ENCODE measurements around the gene HMCN2.
A peak's percentile ranks its signal among the peaks of the same experiment; 100 is the strongest.

HMCN2 gene

GRCh38 chr9:130448771-130449603, 183.4 kb downstream of the HMCN2 start:
- Histone ChIP-seq H3K4me2 (ENCODE audit: low read length) (no peak overlapping the region), H3K9ac (ENCODE audit: low read depth, low read length) (no peak overlapping the region), H3K27me3 (ENCODE audit: control insufficient read depth, insufficient read depth, low read length) (no peaks in the 10 kb centered on the region), H3K9me3 (replicated peaks; ENCODE audit: low read length) (no peaks in the 10 kb centered on the region), H3K4me3 (ENCODE audit: low read length) (no peak overlapping the region), H3K36me3 (ENCODE audit: insufficient read depth, low read length) (no peaks in the 10 kb centered on the region), H3K4me1 (ENCODE audit: control insufficient read depth, insufficient read depth, low read length) (peaks cover 59% of the 10 kb centered on the region)

GRCh38 chr9:130450344-130451003, 184.9 kb downstream of the HMCN2 start:
- Histone ChIP-seq H3K27me3 (ENCODE audit: control insufficient read depth, insufficient read depth, low read length) (no peaks in the 10 kb centered on the region), H3K4me1 (ENCODE audit: control insufficient read depth, insufficient read depth, low read length) (peaks cover 52% of the 10 kb centered on the region), H3K4me3 (ENCODE audit: low read length) (no peak overlapping the region), H3K9ac (ENCODE audit: low read depth, low read length) (no peak overlapping the region), H3K36me3 (ENCODE audit: insufficient read depth, low read length) (no peaks in the 10 kb centered on the region), H3K9me3 (replicated peaks; ENCODE audit: low read length) (no peaks in the 10 kb centered on the region), H3K4me2 (ENCODE audit: low read length) (no peak overlapping the region)

GRCh38 chr9:130451004-130451390, 185.4 kb downstream of the HMCN2 start:
- no peaks in the 10 kb centered on the region for H3K27me3 ChIP-seq (ENCODE audit: control insufficient read depth, insufficient read depth, low read length)
- H3K9me3 ChIP-seq (replicated peaks; ENCODE audit: low read length): no peaks in the 10 kb centered on the region
- H3K4me3 ChIP-seq (ENCODE audit: low read length): no peak overlapping the region
- no peak overlapping the region for H3K4me2 ChIP-seq (ENCODE audit: low read length)
- H3K9ac ChIP-seq (ENCODE audit: low read depth, low read length): no peak overlapping the region
- no peaks in the 10 kb centered on the region for H3K36me3 ChIP-seq (ENCODE audit: insufficient read depth, low read length)
- peaks cover 46% of the 10 kb centered on the region for H3K4me1 ChIP-seq (ENCODE audit: control insufficient read depth, insufficient read depth, low read length)

GRCh38 chr9:130451509-130452388, 186.2 kb downstream of the HMCN2 start:
- H3K9ac ChIP-seq (ENCODE audit: low read depth, low read length): no peak overlapping the region
- H3K36me3 ChIP-seq (ENCODE audit: insufficient read depth, low read length): no peaks in the 10 kb centered on the region
- no peaks in the 10 kb centered on the region for H3K9me3 ChIP-seq (replicated peaks; ENCODE audit: low read length)
- peaks cover 39% of the 10 kb centered on the region for H3K4me1 ChIP-seq (ENCODE audit: control insufficient read depth, insufficient read depth, low read length)
- H3K4me2 ChIP-seq (ENCODE audit: low read length): peak overlapping the region; percentile 23
- H3K4me3 ChIP-seq (ENCODE audit: low read length): no peak overlapping the region
- no peaks in the 10 kb centered on the region for H3K27me3 ChIP-seq (ENCODE audit: control insufficient read depth, insufficient read depth, low read length)

- Histone ChIP-seq H3K9me3 (replicated peaks; ENCODE audit: low read length) (no peaks in the 10 kb centered on the region), H3K4me2 (ENCODE audit: low read length) (no peak overlapping the region), H3K36me3 (ENCODE audit: insufficient read depth, low read length) (no peaks in the 10 kb centered on the region), H3K4me1 (ENCODE audit: control insufficient read depth, insufficient read depth, low read length) (peaks cover 28% of the 10 kb centered on the region), H3K9ac (ENCODE audit: low read depth, low read length) (no peak overlapping the region), H3K4me3 (ENCODE audit: low read length) (no peak overlapping the region), H3K27me3 (ENCODE audit: control insufficient read depth, insufficient read depth, low read length) (no peaks in the 10 kb centered on the region)
These were observed 187.3 kb downstream of the HMCN2 start for GRCh38 chr9:130452835-130453234.

- Histone ChIP-seq H3K4me1 (ENCODE audit: control insufficient read depth, insufficient read depth, low read length) (peaks cover 23% of the 10 kb centered on the region), H3K9me3 (replicated peaks; ENCODE audit: low read length) (no peaks in the 10 kb centered on the region), H3K9ac (ENCODE audit: low read depth, low read length) (no peak overlapping the region), H3K27me3 (ENCODE audit: control insufficient read depth, insufficient read depth, low read length) (no peaks in the 10 kb centered on the region), H3K36me3 (ENCODE audit: insufficient read depth, low read length) (peaks cover under 1% of the 10 kb centered on the region), H3K4me3 (ENCODE audit: low read length) (no peak overlapping the region), H3K4me2 (ENCODE audit: low read length) (no peak overlapping the region)
These were observed 187.9 kb downstream of the HMCN2 start for GRCh38 chr9:130453487-130453886.

GRCh38 chr9:130454096-130454811, 188.7 kb downstream of the HMCN2 start:
- H3K27me3 ChIP-seq (ENCODE audit: control insufficient read depth, insufficient read depth, low read length): no peaks in the 10 kb centered on the region
- H3K9me3 ChIP-seq (replicated peaks; ENCODE audit: low read length): no peaks in the 10 kb centered on the region
- peaks cover 23% of the 10 kb centered on the region for H3K4me1 ChIP-seq (ENCODE audit: control insufficient read depth, insufficient read depth, low read length)
- peaks cover 4% of the 10 kb centered on the region for H3K36me3 ChIP-seq (ENCODE audit: insufficient read depth, low read length)
- no peak overlapping the region for H3K4me2 ChIP-seq (ENCODE audit: low read length)
- H3K4me3 ChIP-seq (ENCODE audit: low read length): no peak overlapping the region
- H3K9ac ChIP-seq (ENCODE audit: low read depth, low read length): no peak overlapping the region

GRCh38 chr9:130454812-130455325, 189.3 kb downstream of the HMCN2 start:
- Histone ChIP-seq H3K36me3 (ENCODE audit: insufficient read depth, low read length) (peaks cover 4% of the 10 kb centered on the region), H3K9ac (ENCODE audit: low read depth, low read length) (no peak overlapping the region), H3K4me3 (ENCODE audit: low read length) (no peak overlapping the region), H3K9me3 (replicated peaks; ENCODE audit: low read length) (no peaks in the 10 kb centered on the region), H3K27me3 (ENCODE audit: control insufficient read depth, insufficient read depth, low read length) (no peaks in the 10 kb centered on the region), H3K4me1 (ENCODE audit: control insufficient read depth, insufficient read depth, low read length) (peaks cover 23% of the 10 kb centered on the region), H3K4me2 (ENCODE audit: low read length) (no peak overlapping the region)

- H3K27me3 ChIP-seq (ENCODE audit: control insufficient read depth, insufficient read depth, low read length): no peaks in the 10 kb centered on the region
- H3K9ac ChIP-seq (ENCODE audit: low read depth, low read length): no peak overlapping the region
- peaks cover 4% of the 10 kb centered on the region for H3K36me3 ChIP-seq (ENCODE audit: insufficient read depth, low read length)
- no peaks in the 10 kb centered on the region for H3K4me1 ChIP-seq (ENCODE audit: control insufficient read depth, insufficient read depth, low read length)
- no peak overlapping the region for H3K4me3 ChIP-seq (ENCODE audit: low read length)
- H3K9me3 ChIP-seq (replicated peaks; ENCODE audit: low read length): no peaks in the 10 kb centered on the region
- H3K4me2 ChIP-seq (ENCODE audit: low read length): no peak overlapping the region
These were observed 192.7 kb downstream of the HMCN2 start for GRCh38 chr9:130458027-130458803.

GRCh38 chr9:130458804-130459067, 193.2 kb downstream of the HMCN2 start:
- no peak overlapping the region for H3K4me3 ChIP-seq (ENCODE audit: low read length)
- no peak overlapping the region for H3K4me2 ChIP-seq (ENCODE audit: low read length)
- H3K36me3 ChIP-seq (ENCODE audit: insufficient read depth, low read length): peaks cover 4% of the 10 kb centered on the region
- no peak overlapping the region for H3K9ac ChIP-seq (ENCODE audit: low read depth, low read length)
- no peaks in the 10 kb centered on the region for H3K4me1 ChIP-seq (ENCODE audit: control insufficient read depth, insufficient read depth, low read length)
- no peaks in the 10 kb centered on the region for H3K27me3 ChIP-seq (ENCODE audit: control insufficient read depth, insufficient read depth, low read length)
- H3K9me3 ChIP-seq (replicated peaks; ENCODE audit: low read length): no peaks in the 10 kb centered on the region
